ENCODE results near the gene CCDC121.

The CCDC121 gene

DNA sequence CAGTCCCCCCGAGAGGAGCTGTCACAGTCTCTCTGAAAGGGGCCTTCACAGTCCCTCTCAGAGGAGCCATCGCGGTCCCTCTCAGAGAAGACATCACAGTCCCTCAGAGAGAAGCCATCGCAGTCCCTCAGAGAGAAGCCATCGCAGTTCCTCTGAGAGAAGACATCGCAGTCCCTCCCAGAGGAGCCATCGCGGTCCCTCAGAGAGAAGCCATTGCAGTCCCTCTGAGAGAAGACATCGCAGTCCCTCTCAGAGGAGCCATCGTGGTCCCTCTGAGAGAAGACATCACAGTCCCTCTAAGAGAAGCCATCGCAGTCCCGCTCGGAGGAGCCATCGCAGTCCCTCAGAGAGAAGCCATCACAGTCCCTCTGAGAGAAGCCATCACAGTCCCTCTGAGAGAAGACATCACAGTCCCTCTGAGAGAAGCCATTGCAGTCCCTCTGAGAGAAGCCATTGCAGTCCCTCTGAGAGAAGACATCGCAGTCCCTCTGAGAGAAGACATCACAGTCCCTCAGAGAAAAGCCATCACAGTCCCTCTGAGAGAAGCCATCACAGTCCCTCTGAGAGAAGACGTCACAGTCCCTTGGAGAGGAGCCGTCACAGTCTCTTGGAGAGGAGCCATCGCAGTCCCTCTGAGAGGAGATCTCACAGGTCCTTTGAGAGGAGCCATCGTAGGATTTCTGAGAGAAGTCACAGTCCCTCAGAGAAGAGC is 47.2 kb downstream of the CCDC121 start:
- no peak for DNase-seq
